Astrocyte (in vitro differentiated cells and primary cell): ENCODE results near the gene SLITRK3.

Experiments
- EZH2 ChIP-seq: IDR thresholded peaks from 2 replicates; pipeline ENCODE4 v1.6.1; 2012; ENCODE audit warnings: mild to moderate bottlenecking, low read length, inconsistent platforms; ENCODE audit not compliant: insufficient read depth
- TF ChIP-seq, protein P1 (sequence below): IDR thresholded peaks from 2 replicates; pipeline ENCODE4 v1.5.1; 2011; ENCODE audit warnings: low read depth, mild to moderate bottlenecking, inconsistent platforms, low read length, moderate library complexity; ENCODE audit not compliant: insufficient read depth

GRCh38 chr3:165185707-165186327 is 10.4 kb downstream of the SLITRK3 start:
- TF ChIP-seq, protein P1, sequence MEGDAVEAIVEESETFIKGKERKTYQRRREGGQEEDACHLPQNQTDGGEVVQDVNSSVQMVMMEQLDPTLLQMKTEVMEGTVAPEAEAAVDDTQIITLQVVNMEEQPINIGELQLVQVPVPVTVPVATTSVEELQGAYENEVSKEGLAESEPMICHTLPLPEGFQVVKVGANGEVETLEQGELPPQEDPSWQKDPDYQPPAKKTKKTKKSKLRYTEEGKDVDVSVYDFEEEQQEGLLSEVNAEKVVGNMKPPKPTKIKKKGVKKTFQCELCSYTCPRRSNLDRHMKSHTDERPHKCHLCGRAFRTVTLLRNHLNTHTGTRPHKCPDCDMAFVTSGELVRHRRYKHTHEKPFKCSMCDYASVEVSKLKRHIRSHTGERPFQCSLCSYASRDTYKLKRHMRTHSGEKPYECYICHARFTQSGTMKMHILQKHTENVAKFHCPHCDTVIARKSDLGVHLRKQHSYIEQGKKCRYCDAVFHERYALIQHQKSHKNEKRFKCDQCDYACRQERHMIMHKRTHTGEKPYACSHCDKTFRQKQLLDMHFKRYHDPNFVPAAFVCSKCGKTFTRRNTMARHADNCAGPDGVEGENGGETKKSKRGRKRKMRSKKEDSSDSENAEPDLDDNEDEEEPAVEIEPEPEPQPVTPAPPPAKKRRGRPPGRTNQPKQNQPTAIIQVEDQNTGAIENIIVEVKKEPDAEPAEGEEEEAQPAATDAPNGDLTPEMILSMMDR: peak; percentile 88
- no peak for TF ChIP-seq EZH2
